ENCODE data around the gene ROR2.
"Not testable (repeated sequence)": the region's sequence is repeated elsewhere in the genome, so short reads cannot be mapped to it uniquely, and the experiment has no call there.

The ROR2 gene

GRCh38 chr9:91793371-91793770 is 156.7 kb downstream of the ROR2 start:
- in situ Hi-C loops (cut with MboI; ENCODE audit: low sequenced_read_pairs); H3K9me3 ChIP-seq; H3K27me3 ChIP-seq (ENCODE audit: low read depth); H3K4me3 ChIP-seq; DNase-seq (ENCODE audit: low spot score in 2 of 2); H3K36me3 ChIP-seq (replicated peaks): not testable (repeated sequence)
- peaks cover 11% of the 10 kb centered on the region for H3K4me1 ChIP-seq

- no peak overlapping the region for H3K4me3 ChIP-seq
- peaks cover 9% of the 10 kb centered on the region for H3K4me1 ChIP-seq
- in situ Hi-C loops (cut with MboI; ENCODE audit: low sequenced_read_pairs), result no loop called here
- no peaks in the 10 kb centered on the region for H3K27me3 ChIP-seq (ENCODE audit: low read depth)
- H3K9me3 ChIP-seq, result no peaks in the 10 kb centered on the region
- DNase-seq (ENCODE audit: low spot score in 2 of 2), result no peak
- H3K36me3 ChIP-seq (replicated peaks), result no peaks in the 10 kb centered on the region
Observed at GRCh38 chr9:91790917-91791316, 159.1 kb downstream of the ROR2 start.

GRCh38 chr9:91789941-91790340 is 160.1 kb downstream of the ROR2 start:
- Histone ChIP-seq H3K27me3 (ENCODE audit: low read depth) (no peaks in the 10 kb centered on the region), H3K36me3 (replicated peaks) (no peaks in the 10 kb centered on the region), H3K4me3 (no peak overlapping the region), H3K9me3 (no peaks in the 10 kb centered on the region), H3K4me1 (no peaks in the 10 kb centered on the region)
- DNase-seq (ENCODE audit: low spot score in 2 of 2), result no peak
- in situ Hi-C loops (cut with MboI; ENCODE audit: low sequenced_read_pairs), result no loop called here

DNA sequence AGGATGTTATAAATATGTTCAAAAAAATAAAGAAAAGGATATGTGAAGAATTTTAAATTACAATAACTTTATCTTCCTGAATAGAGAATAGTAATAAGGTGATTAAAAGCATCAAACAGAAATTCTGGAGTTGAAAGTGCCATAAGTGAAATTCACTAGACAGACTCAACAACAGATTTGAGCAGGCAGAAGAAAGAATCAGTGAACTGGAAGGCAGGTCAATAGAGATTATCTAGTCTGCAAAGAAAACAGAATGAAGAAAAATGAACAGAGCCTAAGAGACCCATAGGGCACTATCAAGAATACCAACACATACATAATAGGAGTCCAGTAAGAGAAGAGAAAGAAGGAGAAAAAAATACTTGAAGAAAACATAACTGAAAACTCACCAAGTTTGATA is 162.1 kb downstream of the ROR2 start:
- no peak for DNase-seq (ENCODE audit: low spot score in 2 of 2)
- Histone ChIP-seq H3K4me3 (no peak overlapping the region), H3K36me3 (replicated peaks) (no peaks in the 10 kb centered on the region), H3K27me3 (ENCODE audit: low read depth) (no peaks in the 10 kb centered on the region), H3K9me3 (no peaks in the 10 kb centered on the region), H3K4me1 (no peaks in the 10 kb centered on the region)
- in situ Hi-C loops (cut with MboI; ENCODE audit: low sequenced_read_pairs), result no loop called here

DNA sequence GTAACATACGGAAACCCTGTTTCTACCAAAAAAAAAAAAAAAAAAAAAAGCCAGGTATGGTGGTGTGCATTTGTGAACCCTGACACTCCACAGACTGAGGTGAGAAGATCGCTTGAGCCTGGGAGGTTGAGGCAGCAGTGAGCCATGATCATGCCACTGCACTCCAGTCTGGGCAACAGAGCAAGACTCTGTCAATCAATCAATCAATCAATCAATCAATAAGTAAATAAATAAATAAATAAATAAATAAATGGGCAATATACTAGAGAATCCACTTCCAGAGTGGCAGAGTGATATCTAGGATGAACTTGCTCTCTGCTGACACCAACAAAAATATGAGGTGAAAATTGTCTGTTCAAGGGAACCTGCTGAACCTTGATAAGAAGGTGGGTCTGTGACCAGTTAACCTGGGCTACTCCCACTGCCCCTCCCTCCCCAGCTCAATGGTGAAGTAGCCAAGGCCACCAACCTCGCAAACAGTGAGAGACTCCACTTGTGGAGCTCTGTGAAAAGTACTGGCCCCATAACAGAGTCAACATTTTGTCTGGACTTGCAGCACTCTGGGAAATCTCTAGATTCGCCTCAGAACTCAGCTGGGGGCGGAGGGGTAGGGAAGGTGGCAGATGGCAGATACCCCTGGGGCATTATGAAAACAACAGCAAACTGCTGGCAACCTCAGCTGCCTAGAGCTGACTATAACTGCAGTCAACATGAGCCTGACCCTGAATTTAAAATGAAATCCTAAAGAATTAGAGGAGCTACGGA is 163.7 kb downstream of the ROR2 start:
- Histone ChIP-seq H3K27me3 (ENCODE audit: low read depth) (no peaks in the 10 kb centered on the region), H3K9me3 (no peaks in the 10 kb centered on the region), H3K4me3 (no peak overlapping the region), H3K4me1 (no peaks in the 10 kb centered on the region), H3K36me3 (replicated peaks) (no peaks in the 10 kb centered on the region)
- in situ Hi-C loops (cut with MboI; ENCODE audit: low sequenced_read_pairs), result no loop called here
- no peak for DNase-seq (ENCODE audit: low spot score in 2 of 2)

DNA sequence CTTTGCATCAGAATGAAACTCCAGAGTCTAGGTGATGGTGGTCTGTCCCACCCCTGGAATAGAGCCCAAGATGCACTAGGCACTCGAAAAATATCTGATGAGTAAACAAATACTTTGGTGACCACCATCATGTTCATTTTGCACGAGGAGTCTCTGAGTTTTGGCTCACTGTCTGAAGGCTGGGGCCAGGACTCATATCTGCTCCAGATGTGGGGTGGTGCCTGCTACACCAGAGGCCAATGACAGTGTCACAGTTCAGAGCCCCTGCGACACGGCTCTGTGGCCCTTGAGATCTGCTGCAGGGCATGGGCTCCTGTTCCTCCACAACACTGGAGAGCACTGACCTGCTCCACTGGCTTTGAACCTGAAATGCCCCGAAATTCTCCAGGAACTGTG is 164.6 kb downstream of the ROR2 start:
- no peaks in the 10 kb centered on the region for H3K4me1 ChIP-seq
- in situ Hi-C loops (cut with MboI; ENCODE audit: low sequenced_read_pairs), result no loop called here

DNA sequence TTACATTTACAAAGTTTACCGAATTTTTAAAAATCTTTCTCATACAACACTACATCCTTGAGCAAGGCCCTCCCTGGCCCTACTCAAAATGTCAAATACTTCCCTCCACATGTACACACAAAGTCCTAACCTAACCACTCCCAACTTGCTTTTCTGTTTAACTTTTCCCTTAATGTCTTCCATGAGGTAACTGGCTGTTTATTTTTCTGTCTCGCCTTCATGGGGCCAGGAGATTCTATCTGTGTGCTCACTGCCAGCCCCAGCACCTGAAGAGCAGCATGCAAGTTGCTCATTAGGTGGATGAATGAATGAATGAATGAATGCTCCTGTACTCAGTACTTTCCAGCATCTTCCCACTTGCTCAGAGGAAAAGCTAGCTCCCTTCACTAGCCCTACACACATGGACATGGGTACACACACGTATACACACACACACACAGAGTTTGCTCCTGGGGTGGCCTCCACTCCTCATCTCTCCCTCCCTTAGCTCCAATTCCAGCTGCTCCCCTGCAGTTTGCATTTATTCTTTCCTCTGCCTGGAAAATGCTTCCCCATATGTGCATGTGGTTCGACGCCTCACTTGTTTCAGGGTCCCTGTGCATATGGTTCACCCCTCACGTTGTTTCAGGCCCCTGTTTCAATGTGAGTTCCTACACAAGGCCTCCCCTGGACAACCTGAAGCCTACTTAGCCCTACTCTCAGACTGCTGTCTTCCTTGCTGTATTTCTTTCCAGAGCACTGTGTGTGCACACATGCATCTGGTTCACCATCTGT is 165.2 kb downstream of the ROR2 start:
- H3K9me3 ChIP-seq, result no peaks in the 10 kb centered on the region
- H3K4me1 ChIP-seq, result no peaks in the 10 kb centered on the region
- H3K27me3 ChIP-seq (ENCODE audit: low read depth), result no peaks in the 10 kb centered on the region
- no peak overlapping the region for H3K4me3 ChIP-seq
- H3K36me3 ChIP-seq (replicated peaks), result no peaks in the 10 kb centered on the region
- in situ Hi-C loops (cut with MboI; ENCODE audit: low sequenced_read_pairs), result no loop called here
- DNase-seq (ENCODE audit: low spot score in 2 of 2), result no peak

More for the DNA sequence above, 164.6 kb downstream of the ROR2 start:
- Histone ChIP-seq H3K36me3 (replicated peaks) (no peaks in the 10 kb centered on the region), H3K4me3 (no peak overlapping the region), H3K9me3 (no peaks in the 10 kb centered on the region), H3K27me3 (ENCODE audit: low read depth) (no peaks in the 10 kb centered on the region)
- no peak for DNase-seq (ENCODE audit: low spot score in 2 of 2)

GRCh38 chr9:91783876-91784672 is 166.0 kb downstream of the ROR2 start:
- no peak for DNase-seq (ENCODE audit: low spot score in 2 of 2)

DNA sequence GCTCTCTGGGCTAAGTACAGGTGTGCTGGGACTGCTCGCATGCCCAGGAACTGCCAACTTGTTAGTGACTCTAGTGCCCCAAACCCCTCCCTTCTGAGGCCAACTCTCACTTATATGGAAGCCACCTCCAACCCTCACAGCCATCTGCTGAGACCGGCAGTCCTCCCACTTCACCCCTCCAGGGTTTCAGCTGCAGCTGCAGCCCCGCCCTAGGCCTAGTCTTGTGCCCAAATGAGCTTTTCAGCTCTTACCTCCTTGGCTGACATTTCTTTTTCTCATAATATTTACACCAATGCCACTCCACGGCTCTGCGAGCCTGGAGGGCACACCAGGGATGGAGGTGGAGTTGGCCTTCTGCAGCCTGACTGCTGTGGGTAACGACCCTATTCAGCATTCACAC is 166.6 kb downstream of the ROR2 start:
- no peaks in the 10 kb centered on the region for H3K36me3 ChIP-seq (replicated peaks)
- no peaks in the 10 kb centered on the region for H3K27me3 ChIP-seq (ENCODE audit: low read depth)
- no peak overlapping the region for H3K4me3 ChIP-seq
- in situ Hi-C loops (cut with MboI; ENCODE audit: low sequenced_read_pairs), result no loop called here
- DNase-seq (ENCODE audit: low spot score in 2 of 2), result no peak
- H3K9me3 ChIP-seq, result no peaks in the 10 kb centered on the region
- H3K4me1 ChIP-seq, result no peaks in the 10 kb centered on the region

More at GRCh38 chr9:91783876-91784672, 166.0 kb downstream of the ROR2 start:
- in situ Hi-C loops (cut with MboI; ENCODE audit: low sequenced_read_pairs), result no loop called here
- H3K9me3 ChIP-seq, result no peaks in the 10 kb centered on the region
- no peaks in the 10 kb centered on the region for H3K4me1 ChIP-seq
- no peak overlapping the region for H3K4me3 ChIP-seq
- H3K27me3 ChIP-seq (ENCODE audit: low read depth), result no peaks in the 10 kb centered on the region
- no peaks in the 10 kb centered on the region for H3K36me3 ChIP-seq (replicated peaks)

GRCh38 chr9:91782708-91783214 is 167.3 kb downstream of the ROR2 start:
- H3K36me3 ChIP-seq (replicated peaks), result no peaks in the 10 kb centered on the region
- DNase-seq (ENCODE audit: low spot score in 2 of 2), result no peak
- H3K4me1 ChIP-seq, result no peaks in the 10 kb centered on the region
- in situ Hi-C loops (cut with MboI; ENCODE audit: low sequenced_read_pairs), result no loop called here
- no peak overlapping the region for H3K4me3 ChIP-seq
- H3K9me3 ChIP-seq, result no peaks in the 10 kb centered on the region
- no peaks in the 10 kb centered on the region for H3K27me3 ChIP-seq (ENCODE audit: low read depth)

DNA sequence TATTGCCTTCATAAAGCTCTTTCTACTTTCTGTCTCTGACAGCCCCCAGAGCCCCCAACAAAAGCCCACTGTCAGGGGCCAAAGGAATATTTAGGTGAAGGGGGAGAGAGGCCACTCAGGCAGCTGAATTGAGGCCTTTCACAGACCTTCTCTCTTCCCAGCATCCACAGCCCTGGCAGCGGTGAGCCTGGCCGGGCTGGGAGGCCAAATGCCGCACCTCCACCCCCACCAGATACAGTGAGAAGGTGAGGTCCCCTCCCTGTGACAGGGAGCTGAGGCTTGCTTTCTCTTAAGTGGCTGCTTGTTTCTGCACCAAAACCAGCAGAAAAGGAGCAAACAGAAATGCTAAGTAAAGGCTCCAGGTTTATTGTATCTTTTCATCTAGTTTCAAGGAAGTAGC is 168.1 kb downstream of the ROR2 start:
- in situ Hi-C loops (cut with MboI; ENCODE audit: low sequenced_read_pairs), result no loop called here
- Histone ChIP-seq H3K9me3 (no peaks in the 10 kb centered on the region), H3K4me1 (no peaks in the 10 kb centered on the region), H3K36me3 (replicated peaks) (no peaks in the 10 kb centered on the region), H3K27me3 (ENCODE audit: low read depth) (no peaks in the 10 kb centered on the region; the same call in 1 of the 2 replicates), H3K4me3 (no peak overlapping the region)
- DNase-seq (ENCODE audit: low spot score in 2 of 2), result no peak

DNA sequence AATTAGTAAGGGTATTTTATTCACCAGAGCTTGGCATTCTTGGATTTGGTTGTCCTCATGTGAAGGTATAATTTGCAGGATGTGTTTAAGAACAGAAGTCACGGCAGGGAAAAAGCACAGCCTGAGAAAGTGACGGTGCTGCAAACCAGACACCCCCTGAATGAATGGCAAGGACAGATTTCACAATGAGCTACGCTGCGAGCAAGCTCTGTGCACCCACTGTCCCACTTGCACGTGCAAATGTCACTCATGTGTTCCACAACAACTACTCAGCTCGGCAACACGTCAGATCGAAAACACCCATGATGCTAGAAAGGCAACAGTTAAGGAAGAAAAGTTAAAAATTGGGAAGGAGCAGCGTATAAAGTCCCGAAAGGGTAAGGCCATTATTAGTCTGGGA is 168.9 kb downstream of the ROR2 start:
- H3K4me3 ChIP-seq, result no peak overlapping the region
- no peaks in the 10 kb centered on the region for H3K36me3 ChIP-seq (replicated peaks)
- in situ Hi-C loops (cut with MboI; ENCODE audit: low sequenced_read_pairs), result no loop called here
- H3K4me1 ChIP-seq, result no peaks in the 10 kb centered on the region
- H3K27me3 ChIP-seq (ENCODE audit: low read depth), result no peaks in the 10 kb centered on the region; the same call in 1 of the 2 replicates
- DNase-seq (ENCODE audit: low spot score in 2 of 2), result no peak
- no peaks in the 10 kb centered on the region for H3K9me3 ChIP-seq

- no peaks in the 10 kb centered on the region for H3K9me3 ChIP-seq
- no peaks in the 10 kb centered on the region; the same call in 1 of the 2 replicates for H3K27me3 ChIP-seq (ENCODE audit: low read depth)
- no peaks in the 10 kb centered on the region for H3K36me3 ChIP-seq (replicated peaks)
- no peak for DNase-seq (ENCODE audit: low spot score in 2 of 2)
- H3K4me3 ChIP-seq, result no peak overlapping the region
- in situ Hi-C loops (cut with MboI; ENCODE audit: low sequenced_read_pairs), result loop anchor here (10.0 kb wide), 1 partner anchor 177 kb away; the partner anchor contains the start of gene ROR2
- no peaks in the 10 kb centered on the region for H3K4me1 ChIP-seq
Observed at GRCh38 chr9:91778031-91778430, 172.0 kb downstream of the ROR2 start.

Measured in HAP-1 (cell line).